H9 (cell line): ENCODE results near the gene TRIM44. TPM values are rescaled to one million over a fixed set of nuclear protein-coding genes. Genes with fewer than 3 reads are reported as not detected.

ENCODE experiments used
- DNase-seq: peaks from one replicate; pipeline ENCODE4 v3.0.0-alpha.2; 2017
- H2AFZ ChIP-seq: one replicate; pipeline ENCODE4 v1.6.1; 2013; ENCODE audit warnings: mild to moderate bottlenecking, low read length, control low read depth, moderate library complexity
- H2AK5ac ChIP-seq: 2 replicates; pipeline ENCODE4 v1.6.1; 2013; ENCODE audit warnings: low read length, control low read depth, mixed read lengths; ENCODE audit not compliant: insufficient read length
- H2BK120ac ChIP-seq: one replicate; pipeline ENCODE4 v1.6.1; 2013; ENCODE audit warnings: low read depth, mild to moderate bottlenecking, low read length, control low read depth, inconsistent platforms; ENCODE audit not compliant: poor library complexity, severe bottlenecking
- H2BK12ac ChIP-seq: 2 replicates; pipeline ENCODE4 v1.6.1; 2013; ENCODE audit warnings: low read length, control low read depth, mixed read lengths, low read depth; ENCODE audit not compliant: insufficient read length
- H2BK15ac ChIP-seq: 2 replicates; pipeline ENCODE4 v1.6.1; 2013; ENCODE audit warnings: low read depth, low read length, control low read depth
- H2BK20ac ChIP-seq: one replicate; pipeline ENCODE4 v1.6.1; 2013; ENCODE audit warnings: low read depth, mild to moderate bottlenecking, low read length, control low read depth, inconsistent platforms; ENCODE audit not compliant: poor library complexity, severe bottlenecking
- H2BK5ac ChIP-seq: 2 replicates; pipeline ENCODE4 v1.6.1; 2013; ENCODE audit warnings: low read length, control low read depth, mixed read lengths; ENCODE audit not compliant: insufficient read length
- H3K14ac ChIP-seq: 2 replicates; pipeline ENCODE4 v1.6.1; 2013; ENCODE audit warnings: low read length, control low read depth; ENCODE audit not compliant: insufficient read depth
- H3K18ac ChIP-seq: 2 replicates; pipeline ENCODE4 v1.6.1; 2013; ENCODE audit warnings: low read depth, mild to moderate bottlenecking, mixed read lengths, low read length, control low read depth; ENCODE audit not compliant: insufficient read length
- H3K23ac ChIP-seq: 2 replicates; pipeline ENCODE4 v1.6.1; 2013; ENCODE audit warnings: low read length, control low read depth, mixed read lengths, low read depth; ENCODE audit not compliant: insufficient read length
- H3K23me2 ChIP-seq: 2 replicates; pipeline ENCODE4 v1.6.1; 2013; ENCODE audit warnings: low read depth, mild to moderate bottlenecking, mixed read lengths, low read length, control low read depth; ENCODE audit not compliant: insufficient read length, poor library complexity, severe bottlenecking
- H3K27ac ChIP-seq: 2 replicates; pipeline ENCODE4 v1.5.1; 2013; ENCODE audit warnings: low read length, control low read depth, mixed read lengths, low read depth; ENCODE audit not compliant: insufficient read length
- H3K27me3 ChIP-seq: 2 replicates; pipeline ENCODE4 v1.6.1; 2013; ENCODE audit warnings: low read length, control low read depth, inconsistent platforms; ENCODE audit not compliant: insufficient read depth
- H3K4ac ChIP-seq: 2 replicates; pipeline ENCODE4 v1.6.1; 2013; ENCODE audit warnings: low read depth, mild to moderate bottlenecking, control low read depth, inconsistent platforms, low read length, moderate library complexity
- H3K4me1 ChIP-seq: 2 replicates; pipeline ENCODE4 v1.6.1; 2013; ENCODE audit warnings: low read length, control low read depth, inconsistent platforms; ENCODE audit not compliant: insufficient read depth
- H3K4me2 ChIP-seq: 2 replicates; pipeline ENCODE4 v1.6.1; 2013; ENCODE audit warnings: low read length, control low read depth, mixed read lengths; ENCODE audit not compliant: insufficient read length, insufficient read depth
- H3K56ac ChIP-seq: 2 replicates; pipeline ENCODE4 v1.6.1; 2013; ENCODE audit warnings: low read depth, mild to moderate bottlenecking, mixed read lengths, low read length, control low read depth; ENCODE audit not compliant: insufficient read length
- H3K79me1 ChIP-seq: 2 replicates; pipeline ENCODE4 v1.6.1; 2013; ENCODE audit warnings: low read depth, mild to moderate bottlenecking, moderate library complexity, low read length, control low read depth, inconsistent platforms; ENCODE audit not compliant: insufficient read depth, poor library complexity, severe bottlenecking
- H3K79me2 ChIP-seq: 2 replicates; pipeline ENCODE4 v1.6.1; 2013; ENCODE audit warnings: low read length, control low read depth, inconsistent platforms; ENCODE audit not compliant: insufficient read depth
- H3K9ac ChIP-seq: 2 replicates; pipeline ENCODE4 v1.6.1; 2013; ENCODE audit warnings: low read length, control low read depth, mixed read lengths; ENCODE audit not compliant: insufficient read length; ENCODE audit errors: extremely low read depth
- H3K9me3 ChIP-seq: one replicate; pipeline ENCODE4 v1.6.1; 2013; ENCODE audit warnings: low read depth, low read length, inconsistent platforms; ENCODE audit not compliant: control insufficient read depth
- H3T11ph ChIP-seq: one replicate; pipeline ENCODE4 v1.6.1; 2013; ENCODE audit warnings: mild to moderate bottlenecking, low read length, control low read depth, inconsistent platforms
- H4K20me1 ChIP-seq: one replicate; pipeline ENCODE4 v1.6.1; 2013; ENCODE audit not compliant: control insufficient read depth, insufficient read length, insufficient read depth
- H4K5ac ChIP-seq: 2 replicates; pipeline ENCODE4 v1.6.1; 2013; ENCODE audit warnings: low read depth, mild to moderate bottlenecking, mixed read lengths, low read length, control low read depth; ENCODE audit not compliant: insufficient read length
- H4K8ac ChIP-seq: replicated peaks from 2 replicates; pipeline ENCODE4 v1.6.1; 2013; ENCODE audit warnings: low read length, control low read depth, mixed read lengths, low read depth; ENCODE audit not compliant: insufficient read length
- H4K91ac ChIP-seq: 2 replicates; pipeline ENCODE4 v1.6.1; 2013; ENCODE audit warnings: low read depth, mild to moderate bottlenecking, moderate library complexity, mixed read lengths, low read length, control low read depth; ENCODE audit not compliant: insufficient read length
- H3K27ac Mint-ChIP-seq, 3 experiments: 2 replicates in 2 of 3; 3 replicates in 1 of 3; pipeline ENCODE4 v1.8.0; 2020 to 2021; ENCODE audit warnings: mixed read lengths in 3 of 3, mild to moderate bottlenecking in 1 of 3, moderate library complexity in 1 of 3
- H3K27me3 Mint-ChIP-seq: 2 replicates; pipeline ENCODE4 v1.8.0; 2021; ENCODE audit warnings: low read depth, mild to moderate bottlenecking, moderate library complexity, mixed read lengths
- H3K36me3 Mint-ChIP-seq, 3 experiments: 2 replicates in 2 of 3; 3 replicates in 1 of 3; pipeline ENCODE4 v1.8.0; 2020 to 2021; ENCODE audit warnings: low read depth in 3 of 3, mixed read lengths in 3 of 3; ENCODE audit not compliant: insufficient read depth in 1 of 3
- H3K4me1 Mint-ChIP-seq, 2 experiments: 2 replicates each; pipeline ENCODE4 v1.8.0; 2020; ENCODE audit warnings: mixed read lengths in 2 of 2
- H3K4me3 Mint-ChIP-seq, 2 experiments: 2 replicates in 1 of 2; 3 replicates in 1 of 2; pipeline ENCODE4 v1.8.0; 2020 to 2021; ENCODE audit warnings: mild to moderate bottlenecking in 2 of 2, mixed read lengths in 2 of 2, moderate library complexity in 1 of 2
- H3K9me3 Mint-ChIP-seq, 2 experiments: 2 replicates in 1 of 2; 3 replicates in 1 of 2; pipeline ENCODE4 v1.8.0; 2020; ENCODE audit warnings: mild to moderate bottlenecking in 2 of 2, mixed read lengths in 2 of 2, moderate library complexity in 1 of 2
- CTCF ChIP-seq: fragments of 200-600 bp; sonication (generic); conservative IDR thresholded peaks from 3 replicates; pipeline ENCODE4 v1.8.0; 2021; ENCODE audit warnings: antibody characterized with exemption, mild to moderate bottlenecking
- WGBS: extraction: QIAGEN DNeasy Blood & Tissue Kit; methylation state at CpG from one replicate; pipeline ENCODE4 v1.1.7; 2013; ENCODE audit warnings: missing lambda C conversion rate, low lambda C conversion rate, mixed read lengths; ENCODE audit not compliant: insufficient read length; ENCODE audit errors: extremely low coverage; 5-methylcytosine and 5-hydroxymethylcytosine counted together
- total RNA-seq: library from RNA; stranded (reverse); gene quantifications from 2 replicates; pipeline ENCODE4 v1.2.1, GENCODE V29; 2021

TRIM44 gene
- total RNA-seq, 1 experiment from 2014 or later = 37.7 TPM

- Histone ChIP-seq H2BK15ac (no peak overlapping the region), H3K9me3 (no peaks in the 10 kb centered on the region), H4K5ac (no peak overlapping the region), H2BK20ac (no peak overlapping the region), H3K79me2 (no peaks in the 10 kb centered on the region), H3K4ac (no peak overlapping the region), H3K14ac (no peak overlapping the region), H3K56ac (no peak overlapping the region), H3K79me1 (no peaks in the 10 kb centered on the region), H3K9ac (no peak overlapping the region), H4K20me1 (no peaks in the 10 kb centered on the region), H2AFZ (no peak overlapping the region), H2BK5ac (no peak overlapping the region), H4K8ac (no peak overlapping the region), H3K27me3 (no peaks in the 10 kb centered on the region), H3K4me1 (no peaks in the 10 kb centered on the region), H3K4me2 (no peak overlapping the region), H3K23me2 (no peaks in the 10 kb centered on the region), H2BK120ac (no peak overlapping the region), H3K27ac (no peak overlapping the region), H2AK5ac (no peak overlapping the region), H4K91ac (no peak overlapping the region), H3T11ph (no peak overlapping the region), H3K18ac (no peak overlapping the region), H2BK12ac (no peak overlapping the region), H3K23ac (no peak overlapping the region)
- 0 out of 5 replicates have a peak, but pooled peaks cover 0 to 3% of the 10 kb centered on the region in 2 experiments for H3K9me3 Mint-ChIP-seq
- no peak for DNase-seq
- H3K4me1 Mint-ChIP-seq = peaks cover 11 to 14% of the 10 kb centered on the region in 2 experiments
- no CpG with 5 or more reads among the region's 3 CpGs for WGBS
- no peaks in the 10 kb centered on the region for H3K36me3 Mint-ChIP-seq
- no peak for TF ChIP-seq CTCF
- no peak overlapping the region for H3K27ac Mint-ChIP-seq
- H3K27me3 Mint-ChIP-seq = no peaks in the 10 kb centered on the region
- no peak overlapping the region for H3K4me3 Mint-ChIP-seq
Observed at GRCh38 chr11:35857922-35858321, 195.3 kb downstream of the TRIM44 start.
